HL-60 (cell line): Measurements from ENCODE around the gene ARFGAP1.

Source experiments
- DNase-seq, 2 experiments: peaks; one replicate each; pipeline ENCODE4 v3.0.0-alpha.2; 2010 to 2020; ENCODE audit warnings: low read depth in 1 of 2, low spot score in 1 of 2
- H3K27ac ChIP-seq: fragments of 250-450 bp; sonication (Bioruptor Pico); replicated peaks from 2 replicates; pipeline ENCODE4 v1.5.1; 2020; ENCODE audit warnings: mild to moderate bottlenecking, moderate library complexity
- H3K27me3 ChIP-seq: fragments of 250-450 bp; sonication (Bioruptor Pico); 2 replicates; pipeline ENCODE4 v1.5.1; 2021; ENCODE audit warnings: mild to moderate bottlenecking, moderate library complexity; ENCODE audit not compliant: insufficient read depth, poor library complexity, severe bottlenecking
- H3K4me3 ChIP-seq: replicated peaks from 2 replicates; pipeline ENCODE4 v1.5.1; 2011; ENCODE audit warnings: mild to moderate bottlenecking, control low read depth, low read length; ENCODE audit not compliant: insufficient read depth
- CTCF ChIP-seq: IDR thresholded peaks from one replicate; pipeline ENCODE4 v1.5.1; 2011; ENCODE audit warnings: low read length, control low read depth, inconsistent platforms; ENCODE audit not compliant: insufficient read depth
- GABPA ChIP-seq: IDR thresholded peaks from 2 replicates; pipeline ENCODE4 v1.6.1; 2012; ENCODE audit warnings: low read depth
- POLR2AphosphoS5 ChIP-seq: IDR thresholded peaks from 2 replicates; pipeline ENCODE4 v1.6.1; 2012; ENCODE audit warnings: low read depth
- REST ChIP-seq: IDR thresholded peaks from 2 replicates; pipeline ENCODE4 v1.6.1; 2012; ENCODE audit warnings: low read depth; ENCODE audit not compliant: insufficient replicate concordance
- SPI1 ChIP-seq: IDR thresholded peaks from 2 replicates; pipeline ENCODE4 v1.6.1; 2012; ENCODE audit warnings: low read depth, mild to moderate bottlenecking, borderline replicate concordance

Gene ARFGAP1

GRCh38 chr20:63321148-63321831 lies 48.7 kb downstream of the ARFGAP1 start:
- TF ChIP-seq REST, result no peak
- TF ChIP-seq GABPA, result no peak
- no peak for TF ChIP-seq POLR2AphosphoS5
- TF ChIP-seq CTCF, result no peak
- TF ChIP-seq SPI1, result no peak
- no peaks in the 10 kb centered on the region for H3K27me3 ChIP-seq
- H3K4me3 ChIP-seq, result no peak overlapping the region
- no peak for DNase-seq
- no peak overlapping the region for H3K27ac ChIP-seq

GRCh38 chr20:63322146-63322932 lies 49.7 kb downstream of the ARFGAP1 start:
- Histone ChIP-seq H3K27ac (no peak overlapping the region), H3K4me3 (no peak overlapping the region), H3K27me3 (no peaks in the 10 kb centered on the region)
- DNase-seq, result no peak
- TF ChIP-seq GABPA (no peak), SPI1 (no peak), POLR2AphosphoS5 (no peak), CTCF (no peak), REST (no peak)

DNA sequence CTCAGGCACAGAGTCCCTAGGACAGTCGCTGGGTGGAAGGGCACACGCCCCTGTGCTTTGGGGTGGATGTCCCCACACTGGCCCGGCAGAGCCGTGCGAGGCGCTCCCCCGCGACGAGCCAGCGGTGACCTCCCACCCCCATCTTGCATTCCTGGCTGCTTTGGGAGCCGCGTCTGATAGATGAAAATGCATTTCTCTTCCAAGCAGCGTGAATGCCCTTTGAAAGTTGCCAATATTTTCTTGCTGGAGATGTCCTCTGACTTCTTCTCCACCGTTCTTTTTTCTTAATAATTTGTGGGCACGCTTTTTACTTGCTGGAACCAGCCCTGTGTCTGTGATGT lies 50.3 kb downstream of the ARFGAP1 start:
- Histone ChIP-seq H3K27me3 (no peaks in the 10 kb centered on the region), H3K4me3 (no peak overlapping the region), H3K27ac (no peak overlapping the region)
- no peak for TF ChIP-seq CTCF
- no peak for TF ChIP-seq REST
- no peak for TF ChIP-seq GABPA
- no peak for TF ChIP-seq POLR2AphosphoS5
- no peak for TF ChIP-seq SPI1
- DNase-seq, result no peak
